Dermis blood vessel endothelial cell (primary cell): ENCODE results near the gene SLC28A1. TPM values are rescaled to one million over a fixed set of nuclear protein-coding genes. Genes with fewer than 3 reads are reported as not detected.
"Not testable (repeated sequence)": the region's sequence is repeated elsewhere in the genome, so short reads cannot be mapped to it uniquely, and the experiment has no call there.

Experiments used
- DNase-seq: peaks from one replicate; pipeline ENCODE4 v3.0.0; 2010
- total RNA-seq: library from RNA; depleted of rRNA; stranded (reverse); fragments of >200 nt; gene quantifications from 2 replicates; pipeline ENCODE4 v1.2.3, GENCODE V29; 2014

Gene SLC28A1
- total RNA-seq, 1 donor from 2014 or later: not detected

DNA sequence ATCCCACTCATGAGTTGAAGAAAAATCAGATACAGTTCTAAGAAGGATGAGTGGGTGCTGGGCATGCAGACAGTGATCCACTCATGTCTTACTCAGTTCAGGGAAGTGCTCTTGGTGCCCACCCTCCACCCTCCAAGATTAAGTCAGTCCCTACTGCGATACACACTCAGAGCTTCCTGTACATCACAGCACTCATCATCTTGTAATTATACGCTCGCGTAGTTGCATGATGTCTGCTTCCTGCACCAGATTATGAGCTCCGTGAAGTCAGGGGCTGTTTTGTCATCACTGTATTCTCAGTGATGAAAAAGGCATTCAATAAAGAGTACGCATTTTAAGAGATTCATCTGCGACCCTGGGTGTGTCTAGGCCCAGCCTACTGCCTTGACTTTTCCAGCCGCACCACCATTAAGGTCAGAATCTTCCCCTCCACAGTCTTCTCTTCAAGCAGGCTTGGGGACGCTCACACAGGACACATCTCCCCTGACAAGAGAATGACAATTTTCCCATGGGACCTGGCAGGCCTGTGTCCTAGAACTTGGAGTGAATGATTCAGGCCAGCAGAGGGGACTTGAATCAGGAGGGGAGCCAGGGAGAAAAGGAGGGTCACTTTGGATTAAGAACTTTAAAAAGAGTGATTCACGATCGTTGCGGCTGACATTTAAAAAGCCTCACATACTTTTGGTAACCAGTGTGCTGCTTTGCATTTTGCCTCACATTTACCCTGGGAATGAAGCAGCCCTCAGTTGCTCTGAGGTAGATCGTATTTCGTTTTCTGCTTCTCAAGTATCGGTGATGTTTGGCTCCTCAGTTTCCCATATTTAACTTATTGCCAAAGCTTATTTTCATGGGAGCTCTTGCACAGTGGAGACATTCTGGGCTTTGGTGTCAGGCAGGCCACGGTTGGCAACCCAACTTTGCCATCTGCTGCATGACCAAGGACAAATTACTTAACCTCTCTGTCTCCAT is 89.3 kb downstream of the SLC28A1 start:
- DNase-seq: peak; percentile 40

- no peak for DNase-seq
Observed at GRCh38 chr15:84975871-84976351, 91.4 kb downstream of the SLC28A1 start.

DNA sequence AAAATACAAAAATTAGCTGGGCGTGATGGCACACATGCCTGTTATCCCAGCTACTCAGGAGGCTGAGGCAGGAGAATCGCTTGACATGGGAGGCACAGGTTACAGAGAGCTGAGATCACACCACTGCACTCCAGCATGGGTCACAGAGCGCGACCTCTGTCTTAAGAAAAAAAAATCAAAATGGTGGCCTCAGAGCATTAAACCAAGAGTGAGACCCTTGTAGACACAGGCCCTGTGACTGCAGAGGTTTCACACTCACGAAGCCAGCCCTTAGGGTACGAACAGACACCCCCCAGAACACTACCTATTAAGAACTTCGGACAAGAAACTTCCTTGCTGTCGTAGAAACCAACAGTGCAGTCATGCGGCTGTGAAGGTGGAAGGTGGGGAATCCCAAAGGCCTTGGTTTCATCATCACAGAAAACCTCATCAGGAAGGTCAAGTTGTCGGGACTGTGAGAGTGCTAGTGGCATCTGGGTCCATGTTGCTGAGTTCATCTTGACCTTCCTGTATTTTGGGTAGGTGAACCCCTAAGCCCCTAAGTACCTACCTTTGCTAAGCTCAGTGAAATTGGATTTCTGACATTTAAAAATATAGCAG is 92.4 kb downstream of the SLC28A1 start:
- DNase-seq: no peak

DNA sequence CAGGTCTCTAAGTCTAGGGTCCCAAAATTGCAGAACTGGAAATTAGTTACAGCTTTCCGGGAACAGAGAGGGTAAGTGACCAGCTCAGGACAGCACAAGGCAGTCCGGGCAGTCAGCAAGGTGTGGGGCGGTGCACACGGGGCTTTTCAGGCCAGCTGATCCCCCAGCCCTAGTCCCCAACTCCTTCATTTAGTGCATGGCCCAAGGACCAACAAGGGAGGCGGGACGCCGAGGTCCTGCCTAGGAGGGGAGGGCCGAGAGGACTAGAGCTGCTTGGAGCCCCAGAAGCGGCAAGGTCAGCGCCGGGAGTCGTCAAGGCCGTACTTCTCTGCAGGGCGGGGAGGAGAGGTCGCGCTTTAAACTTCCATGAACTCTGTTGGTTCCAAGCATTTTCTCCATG is 95.2 kb downstream of the SLC28A1 start:
- DNase-seq: no peak

GRCh38 chr15:84980196-84981053 is 96.0 kb downstream of the SLC28A1 start:
- peak; percentile 87 for DNase-seq

GRCh38 chr15:84981054-84981710 is 96.7 kb downstream of the SLC28A1 start:
- DNase-seq: peak; percentile 98

DNA sequence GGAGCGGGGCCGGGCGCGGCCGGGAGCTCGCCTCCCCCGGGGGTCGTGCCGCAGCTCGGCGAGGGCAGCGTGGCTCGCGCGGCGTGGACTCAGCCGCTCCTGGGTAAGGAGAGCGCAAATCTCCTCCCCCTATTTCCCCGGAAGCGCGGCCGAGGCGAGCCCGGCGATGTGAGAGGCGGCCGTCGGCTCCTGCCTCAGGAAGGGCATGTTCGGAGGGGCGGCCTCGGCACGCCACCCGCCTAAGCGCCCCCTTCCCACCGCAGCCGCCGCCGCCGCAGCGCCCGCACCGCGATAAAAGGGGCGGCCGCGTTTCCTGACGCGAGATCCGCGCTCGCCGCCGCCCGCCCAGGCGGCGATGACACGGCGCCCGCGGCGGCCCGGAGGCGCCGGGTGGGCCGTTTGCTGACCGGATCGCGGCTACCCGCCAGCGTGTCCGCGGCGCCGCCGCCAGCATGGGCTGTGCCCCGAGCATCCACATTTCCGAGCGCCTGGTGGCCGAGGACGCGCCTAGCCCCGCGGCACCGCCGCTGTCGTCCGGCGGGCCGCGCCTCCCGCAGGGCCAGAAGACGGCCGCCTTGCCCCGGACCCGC is 97.3 kb downstream of the SLC28A1 start, which contains the start of gene PDE8A:
Gene PDE8A, plus strand, starts transcription at position 146 of the 590 bp plus-strand sequence. Its CDS starts 307 bp downstream, at position 453.
- peak; percentile 67 for DNase-seq

- DNase-seq: peak; percentile 51
Observed at GRCh38 chr15:84982301-84982920, 97.9 kb downstream of the SLC28A1 start.

DNA sequence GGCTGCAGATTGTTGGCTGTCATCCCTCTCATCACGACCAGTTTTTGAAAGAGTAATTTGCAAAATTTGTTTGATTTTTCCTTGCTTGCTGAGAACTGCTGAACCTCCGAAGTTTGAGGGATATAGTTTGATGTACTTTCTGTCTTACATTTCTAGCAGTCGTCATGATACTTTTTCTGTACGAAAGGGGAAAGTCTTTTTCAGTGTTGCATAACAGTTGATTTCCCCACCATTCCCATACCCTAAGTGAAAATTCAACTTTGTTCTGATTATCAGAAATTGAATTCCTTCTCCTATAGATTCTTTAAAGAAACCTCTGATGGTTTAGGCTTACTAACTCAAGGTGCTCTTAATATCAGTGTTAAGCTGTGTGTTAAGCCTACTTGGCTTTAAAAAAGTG is 98.8 kb downstream of the SLC28A1 start:
- DNase-seq: no peak

DNA sequence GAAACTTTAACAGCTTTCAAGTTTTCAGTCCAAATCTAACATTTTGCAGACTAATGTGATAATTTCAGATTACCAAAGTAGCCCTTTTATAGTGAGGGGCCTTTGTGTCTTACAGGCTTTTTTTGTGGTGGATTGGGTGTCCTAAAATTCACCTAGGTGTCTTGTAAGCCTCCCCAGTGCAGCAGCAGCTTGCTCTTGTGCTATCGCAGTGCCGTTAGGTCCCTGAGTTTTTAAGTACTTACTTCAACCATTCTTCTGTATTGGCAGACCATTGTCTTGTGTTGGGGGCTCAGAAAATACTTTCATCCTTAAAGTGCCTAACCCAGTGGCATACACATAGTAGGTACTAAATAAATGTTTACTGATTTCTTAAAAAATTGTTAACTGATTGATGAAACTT is 99.2 kb downstream of the SLC28A1 start:
- DNase-seq: peak; percentile 29

DNA sequence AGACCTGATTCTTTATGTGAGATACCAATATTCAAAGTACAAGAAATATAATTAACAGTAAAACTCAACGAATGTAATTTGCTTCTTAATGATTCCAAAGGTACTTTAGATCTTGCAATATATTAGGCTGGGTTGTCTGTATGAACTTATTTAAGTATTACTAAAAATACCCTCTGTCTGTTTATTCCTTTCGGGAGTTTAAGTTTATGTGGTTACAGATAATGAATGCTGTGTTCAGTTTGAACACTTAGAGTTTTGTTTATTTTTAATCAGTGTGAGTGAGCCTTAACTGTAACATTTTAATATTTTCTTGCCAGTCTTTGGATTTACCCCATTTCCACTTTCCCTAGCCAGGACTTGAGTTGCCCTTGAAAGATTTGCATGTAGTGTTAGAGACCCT is 100.7 kb downstream of the SLC28A1 start:
- DNase-seq: no peak

DNA sequence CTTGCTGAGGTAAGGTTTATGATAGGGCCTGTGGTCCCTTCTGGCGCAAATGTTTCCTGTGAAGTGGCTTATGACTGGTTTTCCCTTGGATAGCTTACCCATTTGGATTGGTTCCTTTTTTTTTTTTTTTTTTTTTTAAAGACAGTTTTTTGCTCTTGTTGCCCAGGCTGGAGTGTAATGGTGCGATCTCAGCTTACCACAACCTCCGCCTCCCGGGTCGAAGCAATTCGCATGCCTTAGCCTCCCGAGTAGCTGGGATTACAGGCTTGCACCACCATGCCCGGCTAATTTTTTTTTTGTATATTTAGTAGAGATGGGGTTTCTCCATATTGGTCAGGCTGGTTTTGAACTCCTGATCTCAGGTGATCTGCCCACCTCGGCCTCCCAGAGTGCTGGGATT is 102.9 kb downstream of the SLC28A1 start:
- not testable (repeated sequence) for DNase-seq

GRCh38 chr15:84987949-84988624 is 103.6 kb downstream of the SLC28A1 start:
- no peak for DNase-seq

DNA sequence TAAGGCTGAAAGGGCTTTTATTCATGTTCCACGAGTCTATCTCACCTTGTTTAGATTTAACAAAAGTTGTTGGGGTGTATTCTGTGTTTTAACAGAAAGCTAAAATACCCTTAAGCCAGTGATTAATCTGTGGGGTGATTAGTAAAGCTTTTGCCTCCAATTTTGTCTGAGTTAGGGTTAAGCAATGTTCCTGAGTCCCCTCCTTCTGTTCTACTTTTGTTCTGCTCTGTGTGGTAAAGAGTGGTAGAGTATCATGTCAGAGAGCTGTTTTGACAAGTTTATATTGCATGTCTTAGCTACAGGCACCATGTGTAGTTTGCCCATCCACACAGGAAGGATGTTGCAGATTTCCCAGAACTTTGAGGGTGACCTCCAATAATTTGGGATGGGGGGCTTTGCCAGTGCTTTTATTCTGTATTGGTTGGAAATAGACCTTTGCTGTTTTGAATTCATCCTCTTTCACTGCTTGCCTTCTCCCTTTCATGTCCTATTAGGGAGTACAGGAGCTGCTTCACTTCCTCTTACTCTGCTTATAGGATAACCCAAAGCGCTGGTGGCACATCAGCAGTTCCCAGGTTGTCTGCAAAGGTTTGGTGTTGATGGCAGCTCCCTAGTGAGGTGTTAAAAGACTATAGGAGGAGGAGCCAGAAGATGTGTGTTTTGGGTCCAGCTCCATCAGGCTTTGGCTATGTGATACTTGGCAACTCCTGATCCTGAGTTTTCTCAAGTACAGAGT is 104.6 kb downstream of the SLC28A1 start:
- DNase-seq: no peak

DNA sequence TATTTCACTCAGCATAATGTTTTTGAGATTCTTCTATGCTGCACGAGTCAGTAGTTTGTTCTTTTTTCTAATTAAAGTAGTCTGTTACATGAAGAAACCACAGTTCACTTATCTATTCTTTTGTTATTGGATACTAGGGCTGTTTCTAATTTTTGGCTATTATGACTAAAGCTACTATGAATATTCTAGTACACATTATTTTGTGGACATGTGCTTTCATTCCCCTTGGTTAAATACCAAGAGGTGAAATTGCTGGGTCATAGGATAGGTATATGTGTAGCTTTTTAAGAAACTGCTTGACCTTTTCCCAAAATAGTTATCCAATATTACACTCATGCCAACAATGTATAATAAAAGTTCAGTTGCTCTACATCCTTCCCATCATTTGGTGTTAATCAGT is 106.0 kb downstream of the SLC28A1 start:
- DNase-seq: no peak

- DNase-seq: no peak
Observed at GRCh38 chr15:84991014-84991712, 106.7 kb downstream of the SLC28A1 start.

DNA sequence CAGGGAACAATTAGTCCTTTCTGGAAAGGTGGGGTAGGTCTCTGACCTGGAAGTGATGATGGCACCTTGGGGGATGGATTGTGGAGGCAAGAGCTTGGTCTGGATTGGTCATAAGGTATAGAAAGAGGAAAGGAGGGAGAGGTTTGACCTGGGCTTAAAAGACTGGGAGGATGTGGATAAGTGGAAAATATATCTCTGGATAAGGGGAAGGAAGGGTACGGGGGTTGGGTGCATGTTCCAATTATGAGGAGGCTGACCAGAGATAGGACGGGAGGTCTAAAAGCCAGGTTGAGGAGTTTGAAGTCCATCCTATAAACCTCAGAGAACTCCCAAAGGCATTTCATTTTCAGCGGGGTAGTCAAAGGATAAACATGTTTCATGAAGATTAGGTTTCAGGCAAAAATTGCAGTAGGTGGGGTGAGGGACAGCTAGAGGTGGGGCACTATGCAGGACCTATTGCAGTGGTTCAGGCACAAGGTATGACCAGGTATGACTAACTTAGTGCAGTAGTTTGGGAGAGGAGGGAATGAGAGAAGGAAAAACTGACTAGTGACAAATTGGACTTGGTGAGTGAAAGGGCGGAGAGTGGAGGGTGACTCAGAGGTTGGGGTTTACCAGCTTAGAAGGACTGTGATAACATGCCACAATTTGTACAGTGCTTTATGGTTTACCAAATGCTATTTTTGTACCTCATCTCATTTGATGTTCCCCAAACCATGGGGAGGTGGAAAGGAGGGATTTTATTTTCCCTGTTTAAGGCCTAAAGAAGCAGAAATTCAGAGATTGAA is 107.9 kb downstream of the SLC28A1 start:
- DNase-seq: peak; percentile 65
